ENCODE measurements around the gene ZNF550. TPM values are rescaled to one million over a fixed set of nuclear protein-coding genes. Genes with fewer than 3 reads are reported as not detected.
A peak's percentile ranks its signal among the peaks of the same experiment; 100 is the strongest.

The ZNF550 gene
- total RNA-seq, 1 donor = 7.8 TPM

DNA sequence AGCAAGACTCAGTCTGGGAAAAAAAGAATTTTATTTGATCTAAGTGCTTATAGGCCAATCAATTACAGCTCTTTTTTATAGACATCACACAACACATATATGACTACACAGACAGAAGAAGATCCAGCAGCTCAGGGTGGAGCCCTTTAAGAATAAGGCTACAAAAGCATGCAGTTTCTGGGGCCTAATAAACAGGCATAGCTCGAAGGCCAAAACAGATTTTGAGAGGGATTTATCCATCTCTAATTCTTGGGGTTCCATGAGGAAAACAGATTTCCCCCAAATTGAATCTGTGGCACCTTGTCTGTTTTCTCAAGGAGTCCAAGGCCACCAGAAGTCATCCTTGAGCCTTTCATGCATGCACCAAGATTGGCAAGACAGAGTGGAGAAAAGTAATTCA is 3.9 kb upstream of the ZNF550 start:
- H3K4me3 ChIP-seq (ENCODE audit: low read depth, low read length) = no peak overlapping the region
- DNase-seq (ENCODE audit: low read depth) = no peak
- no peak for TF ChIP-seq CTCF (IDR thresholded peaks at IDR 0.05; ENCODE audit: insufficient read depth, low read length)

GRCh38 chr19:57560049-57560491 is 407 bp upstream of the ZNF550 start:
- no peak for TF ChIP-seq CTCF (IDR thresholded peaks at IDR 0.05; ENCODE audit: insufficient read depth, low read length)
- DNase-seq (ENCODE audit: low read depth) = peak; percentile 27
- H3K4me3 ChIP-seq (ENCODE audit: low read depth, low read length) = peak overlapping the region; percentile 95

GRCh38 chr19:57559008-57559403 is 657 bp downstream of the ZNF550 start:
- DNase-seq (ENCODE audit: low read depth) = peak; percentile 18

GRCh38 chr19:57558525-57558924 is 1.1 kb downstream of the ZNF550 start:
- H3K4me3 ChIP-seq (ENCODE audit: low read depth, low read length) = peak overlapping the region; percentile 95
- DNase-seq (ENCODE audit: low read depth) = peak; percentile 35
- peak; percentile 28 for TF ChIP-seq CTCF (IDR thresholded peaks at IDR 0.05; ENCODE audit: insufficient read depth, low read length)

More at GRCh38 chr19:57559008-57559403, 657 bp downstream of the ZNF550 start:
- peak overlapping the region; percentile 95 for H3K4me3 ChIP-seq (ENCODE audit: low read depth, low read length)
- TF ChIP-seq CTCF (IDR thresholded peaks at IDR 0.05; ENCODE audit: insufficient read depth, low read length) = no peak

DNA sequence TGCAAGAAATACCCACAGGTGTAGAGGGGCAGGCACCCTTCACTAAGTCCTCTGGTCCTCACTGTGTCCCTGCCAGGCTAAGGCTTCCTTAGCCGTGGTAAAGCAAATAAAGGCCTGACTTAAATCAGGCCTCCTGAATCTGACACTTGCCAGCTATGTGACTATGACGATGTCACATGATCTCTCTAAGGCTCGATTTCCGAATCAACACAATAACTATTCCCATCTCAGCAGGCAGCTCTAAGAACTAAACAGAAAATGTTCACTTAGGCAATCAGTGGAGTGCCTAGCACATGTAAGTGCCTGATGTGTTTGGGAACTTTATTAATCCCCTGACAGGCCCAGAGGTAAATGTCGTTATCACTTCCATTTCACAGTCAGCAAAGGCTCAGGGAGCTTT is 2.0 kb downstream of the ZNF550 start:
- no peak for TF ChIP-seq CTCF (IDR thresholded peaks at IDR 0.05; ENCODE audit: insufficient read depth, low read length)
- no peak for DNase-seq (ENCODE audit: low read depth)
- H3K4me3 ChIP-seq (ENCODE audit: low read depth, low read length) = peak overlapping the region; percentile 95

DNA sequence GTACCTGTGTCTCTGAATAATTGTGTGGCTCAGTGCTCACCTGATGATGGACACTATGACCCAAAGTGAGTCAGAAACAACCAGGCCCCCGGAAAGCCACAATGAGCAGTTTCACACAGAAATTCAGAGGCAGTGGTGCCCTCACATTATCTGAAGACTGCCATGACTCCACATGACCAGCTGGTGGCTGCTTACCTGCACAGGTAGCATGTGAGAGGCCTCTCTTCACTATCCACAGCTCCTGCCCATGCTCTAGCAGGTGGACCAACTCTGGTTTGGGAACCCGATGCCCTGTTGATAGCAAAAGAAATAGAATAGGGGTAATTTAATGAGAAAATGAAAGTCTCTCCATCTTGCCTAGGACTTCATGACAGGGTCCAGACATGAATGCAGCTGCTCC is 7.2 kb downstream of the ZNF550 start:
- no peak overlapping the region for H3K4me3 ChIP-seq (ENCODE audit: low read depth, low read length)
- no peak for TF ChIP-seq CTCF (IDR thresholded peaks at IDR 0.05; ENCODE audit: insufficient read depth, low read length)
- no peak for DNase-seq (ENCODE audit: low read depth)

DNA sequence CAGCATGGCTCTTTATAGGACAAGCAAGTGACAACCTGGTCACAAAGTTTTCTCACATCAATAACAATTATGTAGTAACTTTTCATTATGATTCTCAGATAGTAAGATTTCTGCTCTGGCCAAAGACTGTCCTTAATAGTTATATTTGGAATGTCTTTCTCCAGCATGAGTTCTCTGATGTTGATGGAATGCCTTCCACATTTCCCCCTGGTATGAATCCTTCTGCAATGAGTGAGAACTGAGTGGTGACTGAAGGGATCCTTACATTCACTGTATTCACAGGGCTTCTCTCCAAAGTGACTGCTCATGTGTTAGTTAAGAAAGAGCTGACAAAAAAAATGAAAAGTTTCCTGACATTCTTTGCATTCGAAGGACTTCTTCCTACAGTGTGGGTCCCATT is 13.2 kb downstream of the ZNF550 start:
- no peak for TF ChIP-seq CTCF (IDR thresholded peaks at IDR 0.05; ENCODE audit: insufficient read depth, low read length)
- no peak for DNase-seq (ENCODE audit: low read depth)
- no peak overlapping the region for H3K4me3 ChIP-seq (ENCODE audit: low read depth, low read length)
